Neuronal stem cell (in vitro differentiated cells): ENCODE results near the gene PA2G4. TPM values are rescaled to one million over a fixed set of nuclear protein-coding genes. Genes with fewer than 3 reads are reported as not detected.
"Not testable (repeated sequence)": the region's sequence is repeated elsewhere in the genome, so short reads cannot be mapped to it uniquely, and the experiment has no call there.

Experiments used
- DNase-seq: peaks from one replicate; pipeline ENCODE4 v3.0.0-alpha.2; 2013; ENCODE audit warnings: low spot score
- H2AFZ ChIP-seq: one replicate; pipeline ENCODE4 v1.6.1; 2013; ENCODE audit warnings: mild to moderate bottlenecking, low read length, inconsistent platforms
- H2AK5ac ChIP-seq: 2 replicates; pipeline ENCODE4 v1.6.1; 2013; ENCODE audit warnings: low read depth, mild to moderate bottlenecking, inconsistent platforms, low read length, moderate library complexity, mixed read lengths
- H2BK120ac ChIP-seq: 2 replicates; pipeline ENCODE4 v1.6.1; 2013; ENCODE audit warnings: low read depth, mild to moderate bottlenecking, inconsistent platforms, low read length, moderate library complexity, mixed read lengths
- H2BK12ac ChIP-seq: one replicate; pipeline ENCODE4 v1.6.1; 2013; ENCODE audit warnings: low read length, inconsistent platforms
- H2BK15ac ChIP-seq: 2 replicates; pipeline ENCODE4 v1.6.1; 2013; ENCODE audit warnings: mild to moderate bottlenecking, low read length, inconsistent platforms, mixed read lengths
- H2BK5ac ChIP-seq: one replicate; pipeline ENCODE4 v1.6.1; 2013; ENCODE audit warnings: inconsistent platforms, mild to moderate bottlenecking, low read length, moderate library complexity
- H3K14ac ChIP-seq: one replicate; pipeline ENCODE4 v1.6.1; 2013; ENCODE audit warnings: low read length, inconsistent platforms
- H3K18ac ChIP-seq: 2 replicates; pipeline ENCODE4 v1.6.1; 2013; ENCODE audit warnings: low read length, inconsistent platforms
- H3K23ac ChIP-seq: 2 replicates; pipeline ENCODE4 v1.6.1; 2013; ENCODE audit warnings: low read depth, mild to moderate bottlenecking, mixed read lengths, low read length, inconsistent platforms; ENCODE audit not compliant: poor library complexity
- H3K27ac ChIP-seq: replicated peaks from 3 replicates; pipeline ENCODE4 v1.5.1; 2013; ENCODE audit warnings: low read length, inconsistent platforms
- H3K27me3 ChIP-seq, 3 experiments: 2 replicates each; pipeline ENCODE4 v1.6.1; 2013; ENCODE audit warnings: low read length in 3 of 3, mild to moderate bottlenecking in 2 of 3, inconsistent platforms in 1 of 3, low read depth in 1 of 3, mixed read lengths in 1 of 3, moderate library complexity in 1 of 3; ENCODE audit not compliant: control insufficient read depth in 3 of 3, insufficient read depth in 3 of 3
- H3K36me3 ChIP-seq, 2 donors: replicated peaks in 1 of 2; 2 replicates each; pipeline ENCODE4 v1.6.1; 2013; ENCODE audit warnings: low read length in 2 of 2; ENCODE audit not compliant: control insufficient read depth in 2 of 2, insufficient read depth in 2 of 2
- H3K4ac ChIP-seq: 2 replicates; pipeline ENCODE4 v1.6.1; 2013; ENCODE audit warnings: inconsistent platforms, mild to moderate bottlenecking, low read length, moderate library complexity
- H3K4me1 ChIP-seq, 2 donors: 1 replicate in 1 of 2; 2 replicates in 1 of 2; pipeline ENCODE4 v1.6.1; 2013; ENCODE audit warnings: low read length in 2 of 2, low read depth in 1 of 2; ENCODE audit not compliant: control insufficient read depth in 2 of 2, insufficient read depth in 1 of 2
- H3K4me2 ChIP-seq: one replicate; pipeline ENCODE4 v1.6.1; 2013; ENCODE audit warnings: mild to moderate bottlenecking, low read length, inconsistent platforms; ENCODE audit not compliant: insufficient read depth, poor library complexity, severe bottlenecking
- H3K4me3 ChIP-seq, 2 donors: 2 replicates each; pipeline ENCODE4 v1.5.1; 2013; ENCODE audit warnings: low read length in 2 of 2, mild to moderate bottlenecking in 2 of 2, inconsistent platforms in 1 of 2, moderate library complexity in 1 of 2
- H3K79me1 ChIP-seq: one replicate; pipeline ENCODE4 v1.6.1; 2013; ENCODE audit warnings: low read depth, mild to moderate bottlenecking, inconsistent platforms, low read length, moderate library complexity
- H3K9ac ChIP-seq: one replicate; pipeline ENCODE4 v1.6.1; 2013; ENCODE audit warnings: mild to moderate bottlenecking, low read depth, low read length, inconsistent platforms; ENCODE audit not compliant: poor library complexity
- H3K9me3 ChIP-seq, 2 donors: replicated peaks in 1 of 2; 2 replicates each; pipeline versions ENCODE3 to v1.6.1; 2013; ENCODE audit warnings: low read length in 2 of 2, mild to moderate bottlenecking in 2 of 2, inconsistent platforms in 1 of 2, low read depth in 1 of 2, mixed read lengths in 1 of 2, moderate library complexity in 1 of 2; ENCODE audit not compliant: control insufficient read depth in 2 of 2, insufficient read depth in 1 of 2
- H4K8ac ChIP-seq: one replicate; pipeline ENCODE4 v1.6.1; 2013; ENCODE audit warnings: low read depth, mild to moderate bottlenecking, inconsistent platforms, low read length, moderate library complexity
- H4K91ac ChIP-seq: one replicate; pipeline ENCODE4 v1.6.1; 2013; ENCODE audit warnings: low read length, low read depth, mild to moderate bottlenecking, inconsistent platforms; ENCODE audit not compliant: poor library complexity
- WGBS, 2 donors: extraction: QIAGEN DNeasy Blood & Tissue Kit; methylation state at CpG; one replicate each; pipeline ENCODE4 v1.1.7; 2013; ENCODE audit warnings: missing lambda C conversion rate in 2 of 2, mixed read lengths in 1 of 2; ENCODE audit not compliant: insufficient read length in 2 of 2, insufficient replicate concordance in 1 of 2; ENCODE audit errors: extremely low coverage in 2 of 2; 5-methylcytosine and 5-hydroxymethylcytosine counted together
- polyA plus RNA-seq, 2 experiments: library from polyadenylated mRNA; stranded (reverse); fragments of 200-250 nt; gene quantifications; one replicate each; pipeline ENCODE4 v1.2.3, GENCODE V29; 2013

The PA2G4 gene
- polyA plus RNA-seq (2013, experiment 1 of 2) = 191 TPM
- 193 TPM for polyA plus RNA-seq (2013, experiment 2 of 2)

DNA sequence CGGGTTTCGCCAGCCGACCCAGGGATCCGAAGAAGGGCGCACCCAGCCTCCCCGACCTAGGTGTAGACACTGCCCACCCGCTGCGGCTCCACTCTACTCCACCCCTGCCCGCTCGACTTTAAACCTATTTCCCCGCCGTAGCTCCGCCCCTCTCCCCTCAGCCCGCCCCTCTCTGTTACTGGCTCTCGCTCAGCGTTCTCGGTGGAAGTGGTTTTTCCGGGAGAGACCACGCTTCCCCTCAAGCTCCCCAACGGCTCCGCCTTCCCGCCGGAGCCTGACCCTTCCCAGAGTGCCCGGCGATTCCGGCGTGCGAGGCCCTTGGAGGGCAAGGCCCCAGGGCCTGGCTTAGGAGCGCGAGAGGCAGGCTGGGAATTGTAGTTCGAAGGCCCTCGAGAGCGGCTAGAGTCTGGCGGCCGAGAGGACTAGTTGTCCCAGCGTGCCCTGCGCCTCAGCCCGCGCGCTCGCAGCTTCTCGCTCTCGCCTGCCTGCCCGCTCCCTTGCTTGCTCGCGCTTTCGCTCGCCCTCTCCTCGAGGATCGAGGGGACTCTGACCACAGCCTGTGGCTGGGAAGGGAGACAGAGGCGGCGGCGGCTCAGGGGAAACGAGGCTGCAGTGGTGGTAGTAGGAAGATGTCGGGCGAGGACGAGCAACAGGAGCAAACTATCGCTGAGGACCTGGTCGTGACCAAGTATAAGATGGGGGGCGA, at the start of gene PA2G4:
TSS of gene PA2G4 (plus strand) at position 451 of the 706 bp plus-strand sequence. CDS start at position 630, 179 bp downstream.
- no peaks in the 10 kb centered on the region for H3K27me3 ChIP-seq
- DNase-seq = peak; percentile 99
- H3K14ac ChIP-seq = peak within 1 kb of the TSS; percentile 78
- H2BK5ac ChIP-seq = peak within 1 kb of the TSS; percentile 70
- no peak within 1 kb of the TSS for H2BK120ac ChIP-seq
- H2BK15ac ChIP-seq = peak within 1 kb of the TSS; percentile 37
- peak within 1 kb of the TSS; percentile 9 for H4K91ac ChIP-seq
- H3K4me2 ChIP-seq = peak within 1 kb of the TSS; percentile 93
- peaks cover 8% of the 10 kb centered on the region for H3K79me1 ChIP-seq
- no peak within 1 kb of the TSS for H4K8ac ChIP-seq
- H3K9ac ChIP-seq = peak within 1 kb of the TSS; percentile 99
- peak within 1 kb of the TSS; percentile 97 for H3K27ac ChIP-seq
- peak within 1 kb of the TSS; percentile 72 to 92 for H3K4me3 ChIP-seq
- WGBS, 2 donors = no CpG with 5 or more reads among the region's 60 CpGs
- peak within 1 kb of the TSS; percentile 91 for H3K4ac ChIP-seq
- H2AFZ ChIP-seq = peak within 1 kb of the TSS; percentile 93
- H3K23ac ChIP-seq = peak within 1 kb of the TSS; percentile 96
- no peaks in the 10 kb centered on the region for H3K9me3 ChIP-seq
- peaks cover 18 to 39% of the 10 kb centered on the region in 2 donors for H3K36me3 ChIP-seq
- H2BK12ac ChIP-seq = no peak within 1 kb of the TSS
- peaks cover 3 to 11% of the 10 kb centered on the region in 2 donors for H3K4me1 ChIP-seq
- peak within 1 kb of the TSS; percentile 49 for H2AK5ac ChIP-seq
- H3K18ac ChIP-seq = peak within 1 kb of the TSS; percentile 96

- H3K36me3 ChIP-seq, H3K9me3 ChIP-seq, H2BK12ac ChIP-seq, H3K27ac ChIP-seq, H3K18ac ChIP-seq, H2BK120ac ChIP-seq, H3K23ac ChIP-seq, H3K14ac ChIP-seq, H2BK15ac ChIP-seq, H3K79me1 ChIP-seq, H2BK5ac ChIP-seq, H2AFZ ChIP-seq, H3K4me3 ChIP-seq, H3K4me2 ChIP-seq, H4K91ac ChIP-seq, H4K8ac ChIP-seq, H3K4me1 ChIP-seq, DNase-seq, H2AK5ac ChIP-seq, H3K9ac ChIP-seq, H3K27me3 ChIP-seq, H3K4ac ChIP-seq: not testable (repeated sequence)
- no CpG with 5 or more reads among the region's 8 CpGs for WGBS, 2 donors
Measured at GRCh38 chr12:56059964-56060363, 44.4 kb upstream of the PA2G4 start.

DNA sequence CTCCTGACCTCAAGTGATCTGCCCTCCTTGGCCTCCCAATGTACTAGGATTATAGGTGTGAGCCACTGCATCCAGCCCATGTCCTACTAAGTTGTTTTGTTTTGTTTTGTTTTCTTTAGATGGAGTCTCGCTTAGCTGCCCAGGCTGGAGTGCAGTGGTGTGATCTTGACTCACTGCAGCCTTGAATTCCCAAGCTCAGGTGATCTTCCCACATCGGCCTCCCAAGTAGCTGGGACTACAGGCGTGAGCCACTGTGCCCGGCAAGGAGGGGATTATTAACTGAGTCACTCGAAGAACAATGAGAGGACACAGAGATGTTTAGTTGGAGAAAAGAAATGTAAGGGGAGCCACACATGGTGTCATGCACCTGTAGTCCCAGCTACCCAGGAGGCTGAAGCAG, 42.4 kb upstream of the PA2G4 start:
- H3K4ac ChIP-seq = no peak overlapping the region
- no peak for DNase-seq
- WGBS, 2 donors = no CpG with 5 or more reads among the region's 5 CpGs

GRCh38 chr12:56062996-56063395, 41.4 kb upstream of the PA2G4 start:
- DNase-seq = no peak
- Histone ChIP-seq H2BK120ac (no peak overlapping the region), H4K91ac (no peak overlapping the region), H2AFZ (no peak overlapping the region), H4K8ac (no peak overlapping the region), H2BK12ac (no peak overlapping the region), H2BK15ac (no peak overlapping the region), H3K27ac (no peak overlapping the region), H3K4me2 (no peak overlapping the region), H2AK5ac (no peak overlapping the region), H3K36me3 (no peaks in the 10 kb centered on the region), H2BK5ac (no peak overlapping the region), H3K9me3 (no peaks in the 10 kb centered on the region), H3K4me1 (no peaks in the 10 kb centered on the region), H3K4ac (no peak overlapping the region), H3K79me1 (no peaks in the 10 kb centered on the region), H3K9ac (no peak overlapping the region), H3K23ac (no peak overlapping the region), H3K14ac (no peak overlapping the region), H3K4me3 (no peak overlapping the region), H3K27me3 (no peaks in the 10 kb centered on the region), H3K18ac (no peak overlapping the region)

More for the DNA sequence above, 42.4 kb upstream of the PA2G4 start:
- Histone ChIP-seq H2BK120ac (no peak overlapping the region), H4K8ac (no peak overlapping the region), H3K4me3 (no peak overlapping the region), H3K36me3 (no peaks in the 10 kb centered on the region), H2BK15ac (no peak overlapping the region), H3K79me1 (no peaks in the 10 kb centered on the region), H3K18ac (no peak overlapping the region), H2AK5ac (no peak overlapping the region), H2AFZ (no peak overlapping the region), H3K27ac (no peak overlapping the region), H3K9me3 (no peaks in the 10 kb centered on the region), H3K23ac (no peak overlapping the region), H3K14ac (no peak overlapping the region), H2BK5ac (no peak overlapping the region), H3K4me1 (no peaks in the 10 kb centered on the region), H3K4me2 (no peak overlapping the region), H4K91ac (no peak overlapping the region), H2BK12ac (no peak overlapping the region), H3K27me3 (no peaks in the 10 kb centered on the region), H3K9ac (no peak overlapping the region)
